DND-41 (cell line): ENCODE data around the gene ZER1.

Experiments used
- CTCF ChIP-seq: IDR thresholded peaks from 2 replicates; pipeline ENCODE4 v1.5.1; 2012; ENCODE audit warnings: borderline replicate concordance, low read length, moderate library complexity, mild to moderate bottlenecking; ENCODE audit not compliant: poor library complexity, severe bottlenecking; ENCODE audit errors: extremely low read depth
- EZH2 ChIP-seq: IDR thresholded peaks from 3 replicates; pipeline ENCODE4 v1.6.1; 2012; ENCODE audit warnings: borderline replicate concordance, low read depth, mild to moderate bottlenecking, moderate library complexity, low read length, inconsistent platforms; ENCODE audit not compliant: severe bottlenecking

- TF ChIP-seq CTCF, result no peak
- TF ChIP-seq EZH2, result no peak
Observed at GRCh38 chr9:128790536-128790935, 18.8 kb upstream of the ZER1 start.
